Kidney tubule cell (primary cell): ENCODE measurements around the gene FCN2.

ENCODE experiments used
- DNase-seq: peaks from one replicate; pipeline ENCODE4 v3.0.0-alpha.2; 2018; ENCODE audit warnings: low spot score

The FCN2 gene

GRCh38 chr9:134869554-134870300, 10.9 kb upstream of the FCN2 start:
- DNase-seq = no peak

- no peak for DNase-seq
Measured at GRCh38 chr9:134870301-134870694, 10.3 kb upstream of the FCN2 start.

GRCh38 chr9:134870746-134871662, 9.6 kb upstream of the FCN2 start:
- DNase-seq = no peak

GRCh38 chr9:134871697-134872340, 8.8 kb upstream of the FCN2 start:
- no peak for DNase-seq

- DNase-seq = no peak
Measured at GRCh38 chr9:134872482-134873231, 8.0 kb upstream of the FCN2 start.

GRCh38 chr9:134875371-134875770, 5.2 kb upstream of the FCN2 start:
- no peak for DNase-seq

GRCh38 chr9:134877541-134877940, 3.1 kb upstream of the FCN2 start:
- DNase-seq = no peak

- no peak for DNase-seq
Measured at GRCh38 chr9:134879664-134880483, 736 bp upstream of the FCN2 start.

- DNase-seq = no peak
Measured at GRCh38 chr9:134881313-134881670, 682 bp downstream of the FCN2 start.

GRCh38 chr9:134882204-134882785, 1.7 kb downstream of the FCN2 start:
- DNase-seq = no peak

- no peak for DNase-seq
Measured at GRCh38 chr9:134883040-134883782, 2.6 kb downstream of the FCN2 start.

GRCh38 chr9:134884492-134884891, 3.9 kb downstream of the FCN2 start:
- no peak for DNase-seq

- no peak for DNase-seq
Measured at GRCh38 chr9:134885001-134885678, 4.5 kb downstream of the FCN2 start.

GRCh38 chr9:134885679-134886412, 5.2 kb downstream of the FCN2 start:
- DNase-seq = no peak

GRCh38 chr9:134886413-134886913, 5.9 kb downstream of the FCN2 start:
- no peak for DNase-seq

- DNase-seq = no peak
Measured at GRCh38 chr9:134887219-134887618, 6.6 kb downstream of the FCN2 start.

GRCh38 chr9:134887686-134888602, 7.3 kb downstream of the FCN2 start:
- DNase-seq = no peak
